ENCODE data around the gene INO80B.
"Not testable (repeated sequence)": the region's sequence is repeated elsewhere in the genome, so short reads cannot be mapped to it uniquely, and the experiment has no call there.

The INO80B gene

DNA sequence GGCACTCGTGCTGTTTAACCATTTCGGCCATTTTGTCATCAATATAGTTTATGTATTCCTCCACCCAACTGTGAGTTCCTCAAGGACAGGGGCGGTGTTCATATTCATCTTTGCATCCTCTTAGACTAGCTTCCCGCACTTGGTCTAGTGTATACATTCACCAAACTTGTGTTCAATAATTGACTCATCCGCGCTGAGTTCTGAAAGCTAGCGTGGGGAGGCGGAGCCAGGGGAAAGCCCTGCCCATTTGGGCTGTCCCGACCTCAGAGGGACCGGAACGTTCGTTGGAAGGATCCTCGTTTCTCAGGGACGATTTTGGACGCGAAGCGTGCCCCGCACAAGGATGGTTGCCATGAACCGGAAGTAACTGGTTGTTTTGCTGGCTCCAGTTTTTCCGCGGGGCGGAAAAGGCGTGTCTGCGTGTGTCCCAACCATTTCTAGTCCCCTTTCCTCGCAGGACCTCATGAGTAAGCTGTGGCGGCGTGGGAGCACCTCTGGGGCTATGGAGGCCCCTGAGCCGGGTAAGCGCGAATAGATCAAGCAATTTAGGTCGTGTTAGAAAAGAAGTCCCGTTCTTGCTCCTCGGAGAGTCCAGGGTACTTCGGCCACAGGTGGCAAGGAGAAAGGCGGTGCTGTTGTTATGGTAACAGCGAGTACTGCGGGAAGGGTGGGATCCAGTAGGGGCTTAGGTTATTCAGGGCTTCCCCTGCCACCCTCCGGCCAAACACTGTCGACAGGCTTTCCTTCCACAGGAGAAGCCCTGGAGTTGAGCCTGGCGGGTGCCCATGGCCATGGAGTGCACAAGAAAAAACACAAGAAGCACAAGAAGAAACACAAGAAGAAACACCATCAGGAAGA, at the start of gene INO80B:
INO80B (plus strand) TSS at position 434 of the 858 bp plus-strand sequence; CDS start at position 464, 30 bp downstream.
- DNase-seq (ENCODE audit: low read depth) = peak; percentile 97

DNA sequence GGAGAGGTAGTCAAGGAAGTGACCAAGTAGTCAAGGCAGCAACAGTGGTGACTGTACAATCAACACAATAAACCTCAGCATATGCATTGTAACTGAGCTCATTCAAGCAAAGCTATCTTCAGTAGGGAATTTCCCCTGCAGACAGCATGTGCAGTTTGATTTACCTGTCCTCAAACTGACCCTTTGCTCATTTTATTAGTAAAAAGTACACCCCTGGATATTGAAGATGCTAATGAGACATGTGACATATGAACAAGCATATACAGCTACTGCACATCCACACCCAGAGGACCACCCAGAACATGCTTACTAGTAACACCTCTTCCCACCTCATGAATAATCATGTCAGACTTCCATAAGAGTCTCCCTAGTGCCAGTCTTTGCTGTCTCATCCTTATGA, 48.9 kb upstream of the INO80B start:
- DNase-seq (ENCODE audit: low read depth) = no peak

DNA sequence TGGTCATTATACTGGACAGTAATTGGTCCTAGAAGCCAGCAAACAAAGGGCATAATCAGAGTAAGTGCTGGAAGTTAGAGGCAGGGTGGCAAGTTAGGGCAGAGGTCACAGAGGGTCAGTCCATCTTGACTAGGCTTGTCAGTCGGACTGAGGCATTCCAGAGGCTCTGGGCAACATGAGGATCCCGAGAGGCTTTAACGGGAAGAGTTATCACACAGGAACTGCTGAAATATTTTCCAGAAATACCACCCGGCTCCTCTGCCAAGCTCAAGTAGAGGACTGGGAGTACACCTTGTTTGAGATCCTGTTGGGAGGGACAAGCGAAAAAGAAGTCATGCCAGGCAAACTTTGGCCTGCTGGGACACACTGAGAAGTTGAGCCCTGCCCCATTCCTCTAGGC, 47.2 kb upstream of the INO80B start:
- no peak for DNase-seq (ENCODE audit: low read depth)

DNA sequence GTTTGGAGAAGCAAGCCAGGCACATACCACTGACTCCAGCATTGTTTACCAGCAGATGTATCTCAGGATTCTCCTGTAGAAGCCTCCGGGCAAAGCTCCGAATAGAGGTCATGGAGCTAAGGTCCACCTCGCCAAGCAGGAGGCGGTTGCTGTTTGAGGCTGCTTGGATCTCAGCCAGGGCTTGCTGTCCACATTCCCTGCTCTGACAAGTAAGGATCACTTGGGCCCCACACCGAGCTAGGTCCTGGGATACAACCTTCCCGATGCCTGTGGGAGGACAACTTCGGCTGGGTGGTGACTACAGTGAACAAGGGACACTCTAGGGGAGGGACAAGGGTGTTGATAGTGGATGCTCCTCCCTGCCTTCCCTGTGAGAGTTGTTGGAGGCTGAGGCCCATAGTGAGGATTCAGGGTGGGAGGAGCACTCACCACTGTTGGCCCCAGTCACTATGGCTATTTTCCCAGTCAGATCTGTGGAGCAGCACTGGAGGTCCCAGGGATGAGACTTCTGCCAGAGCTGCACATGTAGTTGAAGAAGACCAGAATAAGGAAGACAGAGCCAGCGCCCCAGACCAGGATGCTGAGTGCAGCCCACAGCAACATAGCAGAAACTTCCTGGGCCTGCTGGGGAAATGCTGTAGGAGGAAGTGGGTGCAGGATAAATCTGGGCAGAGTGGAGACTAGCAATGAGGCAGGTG, 41.7 kb upstream of the INO80B start:
- no peak for DNase-seq (ENCODE audit: low read depth)

DNA sequence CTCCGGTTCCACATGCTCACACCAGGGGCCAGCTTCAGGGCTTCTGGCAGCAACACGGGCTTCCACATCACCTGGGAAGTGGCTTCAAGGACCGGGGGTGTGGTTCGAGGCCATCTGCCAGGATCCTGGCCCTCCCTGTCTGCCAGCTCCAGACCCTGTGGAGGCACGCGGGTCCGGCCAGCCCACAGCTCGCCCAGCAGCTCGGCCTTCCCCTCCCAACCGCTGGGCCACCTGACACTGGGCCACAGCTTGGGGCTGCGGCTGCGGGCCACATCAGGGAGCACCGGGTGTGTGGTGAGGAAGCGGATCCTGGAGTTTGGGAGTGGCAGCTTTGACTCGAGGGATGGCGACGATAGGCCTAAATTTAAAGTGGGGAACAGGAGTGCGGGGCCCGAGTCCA, 40.4 kb upstream of the INO80B start:
- DNase-seq (ENCODE audit: low read depth) = no peak

DNA sequence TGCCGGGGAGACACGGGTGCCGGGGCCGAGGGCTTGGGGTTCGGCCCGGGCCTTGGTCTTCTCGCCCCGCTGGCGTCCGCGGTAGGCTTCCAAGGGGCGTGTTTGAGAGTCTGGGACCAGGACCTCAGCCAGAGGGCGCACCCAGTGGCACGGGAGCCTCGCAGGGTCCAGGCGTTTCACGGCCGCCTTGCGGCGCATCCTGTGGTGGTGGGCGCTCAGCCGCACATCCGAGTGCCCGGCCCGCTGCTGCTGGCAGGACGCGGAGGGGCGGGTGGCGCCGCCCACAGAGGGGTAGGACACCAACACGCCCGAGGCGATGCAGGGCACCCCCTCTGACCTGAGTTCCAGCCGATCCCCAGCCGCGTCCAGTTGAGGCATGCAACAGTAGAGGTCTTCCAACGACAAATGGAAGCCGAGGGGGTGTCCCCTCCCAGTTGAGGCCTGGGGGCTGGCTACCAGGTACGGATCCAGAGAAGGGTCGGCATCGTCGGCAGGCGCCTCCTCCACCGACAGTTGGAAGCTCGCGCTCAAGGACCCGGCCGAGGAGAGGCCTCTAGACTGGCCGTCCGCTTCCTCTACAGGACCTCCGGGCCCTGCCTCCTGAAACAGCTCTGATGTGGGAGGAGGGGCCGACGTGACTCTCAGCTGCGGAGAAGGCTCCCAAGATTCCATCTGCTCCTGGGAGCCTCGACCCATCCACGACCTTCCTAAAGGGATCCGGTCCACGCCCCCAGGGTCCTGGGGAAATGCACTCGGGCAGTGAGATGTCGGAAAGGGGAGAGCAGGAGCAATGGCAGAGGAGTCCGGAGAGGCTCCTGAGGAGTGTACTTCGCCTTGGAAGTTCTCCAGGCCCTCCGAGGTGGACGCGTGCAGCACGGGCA, 39.8 kb upstream of the INO80B start:
- peak; percentile 16 for DNase-seq (ENCODE audit: low read depth)

DNA sequence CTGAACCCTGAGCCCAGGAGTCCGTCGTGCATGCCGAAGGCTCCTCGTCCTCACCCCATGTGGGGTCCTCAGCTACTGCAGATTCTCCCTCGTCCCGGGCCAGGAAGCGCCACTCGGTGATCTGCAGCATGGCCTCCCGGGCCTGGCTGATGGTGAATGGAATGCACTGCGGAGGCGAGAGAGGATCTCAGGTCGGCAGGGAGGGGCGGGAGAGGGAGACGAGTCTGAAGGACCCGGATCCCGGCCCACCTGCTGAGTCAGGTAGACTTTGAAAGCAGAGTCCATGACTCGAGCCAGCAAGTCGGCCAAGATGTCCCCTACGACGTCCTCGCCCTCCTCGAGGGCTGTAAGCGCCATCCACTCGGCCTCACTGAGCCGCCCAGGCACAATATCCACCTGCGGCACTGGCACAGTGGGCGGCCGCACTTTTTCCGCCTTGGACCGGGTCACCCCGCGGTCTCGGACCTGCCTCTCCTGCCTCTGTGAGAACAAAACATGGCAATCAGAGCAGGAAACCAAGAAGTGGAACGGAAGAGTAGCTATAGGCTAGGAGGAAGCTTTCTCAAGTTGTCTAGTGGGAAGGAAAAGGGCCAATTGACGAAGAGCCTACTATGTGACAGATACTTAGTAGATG, 39.0 kb upstream of the INO80B start:
- DNase-seq (ENCODE audit: low read depth) = no peak

DNA sequence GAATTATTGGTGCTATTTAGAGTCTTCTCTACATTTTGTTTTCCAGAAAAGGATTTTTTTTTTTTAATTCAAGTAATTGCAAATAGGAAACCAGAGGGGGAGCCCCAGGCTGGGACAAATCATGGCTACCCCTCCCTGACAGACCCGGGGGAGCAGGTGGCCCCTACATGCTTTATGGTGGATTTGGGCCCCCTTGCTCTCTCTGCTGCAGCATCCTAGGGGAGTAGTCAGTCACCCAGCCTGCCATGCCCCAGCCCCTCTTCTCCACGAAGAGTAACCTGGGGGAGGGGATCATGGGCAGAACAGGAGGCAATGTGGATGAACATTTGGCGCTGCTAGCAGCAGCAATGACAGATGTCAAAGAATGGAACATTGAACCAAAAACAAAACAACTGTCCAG, 38.1 kb upstream of the INO80B start:
- DNase-seq (ENCODE audit: low read depth) = no peak

DNA sequence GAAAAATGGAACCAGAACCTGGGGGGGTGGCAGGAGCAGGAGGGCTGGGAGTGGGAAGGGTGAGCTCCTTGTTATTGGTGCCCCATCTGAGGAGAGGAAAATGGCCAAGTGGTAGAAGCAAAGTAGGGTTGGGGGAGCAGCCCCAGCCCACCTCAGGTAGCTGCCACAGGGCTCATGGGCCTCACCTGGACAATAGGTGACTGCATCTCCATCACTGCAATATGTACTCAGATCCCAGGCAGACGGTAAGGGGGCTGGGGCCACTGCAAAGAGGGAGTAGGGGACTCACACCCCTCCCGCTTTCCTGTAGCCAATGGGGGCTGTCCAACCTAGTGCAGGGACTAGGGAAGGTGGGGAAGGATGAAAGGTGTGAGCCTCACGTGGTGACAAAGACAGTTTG, 37.7 kb upstream of the INO80B start:
- no peak for DNase-seq (ENCODE audit: low read depth)

DNA sequence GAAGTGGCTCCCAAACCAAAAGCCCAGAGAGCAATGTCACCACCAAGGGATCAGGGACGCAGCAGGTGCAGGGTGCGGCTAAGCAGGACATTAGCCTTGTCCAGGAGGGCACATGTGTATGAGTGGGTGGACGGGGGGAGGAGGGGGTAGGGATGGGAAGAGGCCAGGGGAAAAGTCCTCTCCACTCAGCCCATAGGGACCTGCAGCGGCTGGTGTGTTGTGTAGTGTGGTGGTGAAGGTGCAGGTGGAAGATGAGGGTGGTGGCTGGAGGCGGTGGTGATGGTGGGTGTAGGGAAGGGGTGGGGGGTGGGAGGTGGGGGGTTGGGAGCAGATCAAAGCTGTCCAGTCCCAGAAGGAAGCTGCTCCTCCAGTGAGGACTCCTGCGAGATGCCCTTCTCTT, 37.1 kb upstream of the INO80B start:
- DNase-seq (ENCODE audit: low read depth) = no peak

DNA sequence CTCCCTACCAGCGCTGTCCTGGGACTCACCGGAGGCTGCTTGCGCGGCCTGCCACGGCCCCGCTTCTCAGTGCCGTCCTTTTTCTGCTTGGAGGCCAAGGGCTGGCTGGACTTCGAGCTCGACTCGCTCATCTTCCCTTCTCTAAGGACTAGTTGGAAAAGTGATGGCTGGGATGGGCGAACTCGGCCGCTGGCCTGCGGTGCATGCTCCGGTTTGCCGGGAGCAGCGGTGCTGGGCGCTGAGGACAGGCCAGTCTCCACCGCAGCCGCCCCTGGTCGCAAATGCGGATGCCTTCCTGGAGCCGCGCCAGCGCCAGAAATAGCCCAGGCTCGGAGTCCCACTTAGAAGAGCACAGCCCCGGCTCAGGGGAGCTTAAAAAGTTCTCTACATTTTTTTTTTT, 36.6 kb upstream of the INO80B start:
- DNase-seq (ENCODE audit: low read depth) = no peak

DNA sequence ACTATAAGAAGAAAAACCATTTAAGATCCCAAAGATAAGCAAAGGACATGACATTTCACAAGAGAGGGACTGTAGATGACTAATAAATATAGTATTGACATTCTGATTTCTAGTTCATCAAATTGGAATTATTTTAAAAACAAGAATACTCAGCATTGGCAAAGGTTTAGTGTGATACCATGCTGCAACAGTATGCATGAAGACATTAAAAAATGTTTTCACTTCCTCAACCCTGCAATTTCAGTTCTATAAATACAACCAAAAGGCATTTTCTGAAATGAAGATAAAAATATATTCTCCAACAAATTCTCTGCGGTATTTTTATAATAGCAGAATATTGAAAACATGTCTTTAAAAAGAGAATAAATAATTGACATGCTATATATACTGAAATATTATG, 35.5 kb upstream of the INO80B start:
- DNase-seq (ENCODE audit: low read depth) = no peak

DNA sequence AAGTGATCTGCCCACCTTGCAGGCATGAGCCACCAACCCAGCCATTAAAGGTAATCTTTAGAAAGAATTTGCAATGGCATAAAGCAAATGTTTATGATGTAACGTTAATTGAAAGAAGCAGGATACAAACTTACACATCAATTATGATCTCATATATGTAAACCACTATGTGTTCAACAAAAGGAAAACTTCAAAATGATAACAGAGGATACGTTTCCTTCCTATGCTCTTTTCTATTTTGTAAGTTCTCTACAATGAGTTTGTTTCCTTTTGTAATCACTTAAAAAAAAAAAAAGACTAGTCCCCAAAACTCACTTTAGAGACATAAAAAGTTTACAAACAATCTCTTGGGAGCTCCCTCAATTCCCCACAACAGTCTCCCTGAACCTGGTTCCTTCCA, 34.9 kb upstream of the INO80B start:
- no peak for DNase-seq (ENCODE audit: low read depth)

DNA sequence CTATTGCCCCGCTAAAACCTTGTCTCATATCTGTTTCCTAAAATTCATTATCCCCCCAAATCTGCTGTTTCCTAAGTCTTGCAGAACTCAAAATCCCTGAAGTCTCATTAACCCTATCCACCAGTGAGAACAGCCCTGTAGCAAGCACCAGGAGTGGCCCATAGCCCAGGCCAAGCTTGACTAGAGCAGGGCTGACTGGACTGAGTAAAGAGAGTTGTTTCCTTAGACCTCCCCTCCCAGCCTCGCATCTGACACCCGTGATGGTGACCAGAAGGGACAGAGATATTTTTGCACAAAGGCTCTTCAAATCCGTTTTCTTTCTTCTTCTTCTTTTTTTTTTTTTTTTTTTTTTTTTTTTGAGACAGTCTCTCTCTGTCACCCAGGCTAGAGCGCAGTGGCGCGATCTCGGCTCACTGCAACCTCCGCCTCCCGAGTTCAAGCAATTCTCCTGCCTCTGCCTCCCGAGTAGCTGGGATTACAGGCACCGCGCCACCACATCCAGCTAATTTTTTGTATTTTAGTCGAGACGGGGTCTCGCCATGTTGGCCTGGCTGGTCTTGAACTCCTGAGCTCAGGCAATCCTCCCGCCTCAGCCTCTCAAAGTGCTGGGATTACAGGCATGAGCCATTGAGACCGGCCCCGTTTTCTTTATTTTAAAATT, 34.3 kb upstream of the INO80B start:
- DNase-seq (ENCODE audit: low read depth) = not testable (repeated sequence)

DNA sequence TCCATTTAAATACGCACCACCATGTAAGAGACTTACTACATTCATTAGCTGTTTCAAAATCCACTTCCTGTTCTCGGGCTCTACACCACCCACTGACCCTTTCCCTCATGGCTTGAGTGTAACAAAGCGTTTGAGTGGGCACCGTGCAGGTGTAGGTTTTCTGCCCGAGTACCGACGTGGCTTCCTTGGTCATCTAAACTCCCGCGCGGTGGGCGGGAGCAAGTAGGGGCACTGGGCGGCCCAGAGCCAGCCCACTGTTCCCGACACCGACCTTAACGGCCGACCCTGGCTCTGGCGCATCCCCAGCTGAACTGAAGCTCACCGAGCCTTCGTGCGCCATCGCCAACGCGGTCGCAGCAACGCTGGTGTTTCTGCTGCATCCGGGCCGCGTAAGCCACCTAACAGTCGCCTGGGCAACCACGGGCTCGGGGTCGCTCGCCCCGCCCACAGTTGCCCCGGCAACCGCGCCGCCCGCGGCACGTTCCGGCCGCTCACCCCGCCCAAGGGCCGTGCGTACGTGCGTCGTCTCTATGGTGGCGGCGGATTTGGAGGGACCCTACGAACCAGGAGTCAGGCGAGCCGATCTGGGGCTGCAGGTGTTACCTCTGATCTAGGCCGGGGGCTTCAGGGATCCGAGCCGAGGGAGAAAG, 33.5 kb upstream of the INO80B start, which contains the start of the genes C2orf81 and WDR54:
C2orf81 (minus strand) TSS at position 399 of the 650 bp plus-strand sequence; CDS start at position 340, 59 bp downstream.
WDR54 (plus strand) TSS at position 510 of the 650 bp plus-strand sequence. CDS start 424 bp downstream, outside the sequence.
- DNase-seq (ENCODE audit: low read depth) = peak; percentile 65

DNA sequence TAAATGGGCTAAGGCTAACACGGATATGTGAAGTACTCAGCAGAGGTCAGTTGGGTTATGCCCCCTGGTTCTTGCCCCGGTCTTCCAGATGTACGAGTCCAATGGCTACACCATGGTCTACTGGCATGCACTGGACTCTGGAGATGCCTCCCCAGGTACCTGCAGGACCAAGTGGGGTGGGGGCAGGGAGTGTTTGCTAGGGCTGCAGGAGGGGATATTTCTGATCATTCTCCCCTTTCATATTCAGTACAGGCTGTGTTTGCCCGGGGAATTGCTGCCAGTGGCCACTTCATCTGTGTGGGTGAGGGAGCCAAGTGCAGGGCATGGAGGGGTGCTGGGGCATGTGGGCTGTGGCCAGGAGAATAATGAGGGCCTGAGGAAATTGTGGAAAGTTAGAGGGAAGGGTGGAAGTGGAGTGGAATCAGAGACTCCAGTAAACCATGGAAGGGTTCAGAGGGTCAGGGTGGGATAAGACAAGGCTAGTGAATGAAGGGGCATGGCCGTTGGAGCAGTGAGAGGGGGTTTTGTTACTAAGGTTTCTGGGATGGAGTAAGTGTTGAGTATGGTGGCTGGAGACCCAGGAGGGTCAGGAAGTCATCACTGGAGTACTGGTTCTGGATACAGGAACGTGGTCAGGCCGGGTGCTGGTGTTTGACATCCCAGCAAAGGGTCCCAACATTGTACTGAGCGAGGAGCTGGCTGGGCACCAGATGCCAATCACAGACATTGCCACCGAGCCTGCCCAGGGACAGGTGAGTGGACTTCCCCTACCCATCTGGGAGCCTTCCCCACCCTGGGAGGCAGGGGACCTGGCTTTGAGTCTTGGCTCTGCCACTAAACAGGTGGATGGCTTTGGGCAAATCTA, 31.4 kb upstream of the INO80B start:
- no peak for DNase-seq (ENCODE audit: low read depth)

DNA sequence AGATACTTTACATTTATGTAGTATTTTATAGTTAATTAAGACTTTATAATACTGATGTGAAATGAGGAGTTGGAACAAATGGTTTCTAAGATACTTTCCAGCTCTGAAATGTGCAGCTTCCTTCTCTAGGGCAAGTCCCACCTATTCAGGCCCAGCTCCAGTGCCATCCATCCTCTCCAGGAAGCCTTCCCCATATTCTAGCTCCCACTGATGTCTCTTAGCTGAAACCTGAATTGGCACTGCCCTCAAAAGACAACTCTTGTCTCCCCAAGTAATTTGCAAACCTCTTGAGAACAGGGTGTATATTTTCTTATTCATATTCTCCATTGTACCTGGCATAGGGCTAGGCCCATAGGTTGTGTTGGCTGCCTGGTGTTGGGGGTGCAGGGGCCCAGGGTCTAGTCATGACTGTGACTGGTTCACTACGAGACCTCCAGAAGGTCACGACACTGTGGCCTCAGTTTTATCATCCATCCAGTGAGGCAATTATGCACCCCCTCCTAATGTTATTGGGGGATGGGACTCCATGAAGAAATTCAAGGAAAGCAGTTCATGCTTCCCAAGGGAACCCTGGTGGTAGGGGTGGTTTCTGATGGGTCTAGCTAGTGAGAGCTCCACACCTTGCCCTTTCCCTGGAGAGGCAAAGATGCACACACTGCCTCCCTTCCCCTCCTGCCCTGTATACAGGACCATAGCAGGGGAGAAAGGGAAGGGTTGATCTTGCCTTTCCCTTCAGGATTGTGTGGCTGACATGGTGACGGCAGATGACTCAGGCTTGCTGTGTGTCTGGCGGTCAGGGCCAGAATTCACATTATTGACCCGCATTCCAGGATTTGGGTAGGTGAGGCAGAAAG, 30.5 kb upstream of the INO80B start:
- DNase-seq (ENCODE audit: low read depth) = no peak

DNA sequence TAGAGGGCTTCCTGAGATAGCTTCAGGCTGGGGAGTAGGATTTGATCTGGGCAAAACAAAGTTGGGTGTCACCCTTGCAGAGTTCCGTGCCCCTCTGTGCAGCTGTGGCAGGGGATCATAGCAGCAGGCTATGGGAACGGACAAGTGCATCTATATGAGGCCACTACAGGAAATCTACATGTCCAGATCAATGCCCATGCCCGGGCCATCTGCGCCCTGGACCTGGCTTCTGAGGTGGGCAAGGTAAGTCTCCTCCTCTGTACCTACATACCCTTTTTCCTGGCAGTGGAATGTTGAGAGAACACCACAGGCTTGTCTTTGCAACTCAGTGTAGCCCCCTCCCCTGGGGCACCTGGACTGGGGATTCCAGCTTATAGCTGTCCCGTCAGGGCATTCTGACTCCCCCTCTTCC, 29.9 kb upstream of the INO80B start:
- DNase-seq (ENCODE audit: low read depth) = no peak

DNA sequence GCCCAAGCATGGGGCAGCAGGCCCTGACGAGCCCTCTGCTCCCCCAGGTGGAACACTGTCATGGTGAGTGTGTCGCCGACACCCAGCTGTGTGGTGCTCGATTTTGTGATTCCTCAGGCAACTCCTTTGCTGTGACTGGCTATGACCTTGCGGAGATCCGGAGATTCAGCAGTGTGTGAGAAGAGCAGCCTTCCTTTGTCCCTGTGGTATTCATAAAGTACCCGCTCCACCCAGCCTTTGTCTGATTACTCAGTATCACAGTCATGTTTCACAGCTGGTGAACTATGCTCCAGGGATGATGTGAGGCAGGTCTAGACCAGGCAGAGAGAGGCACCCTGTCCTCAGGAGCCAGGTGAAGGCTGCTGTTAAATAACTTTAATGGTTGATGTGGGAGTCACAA, 29.4 kb upstream of the INO80B start:
- no peak for DNase-seq (ENCODE audit: low read depth)
